GM10266 (cell line): ENCODE data around the gene POU3F2.

ENCODE experiments used
- DNase-seq: peaks from one replicate; pipeline ENCODE4 v3.0.0; 2012; ENCODE audit errors: extremely low spot score
- CTCF ChIP-seq: IDR thresholded peaks from 2 replicates; pipeline ENCODE4 v1.5.1; 2012; ENCODE audit warnings: mild to moderate bottlenecking, low read depth; ENCODE audit not compliant: control insufficient read depth, insufficient read depth; ENCODE audit errors: missing control alignments

POU3F2 gene

GRCh38 chr6:98840996-98841513 lies 6.7 kb downstream of the POU3F2 start:
- TF ChIP-seq CTCF = no peak
- no peak for DNase-seq

GRCh38 chr6:98841621-98842341 lies 7.4 kb downstream of the POU3F2 start:
- TF ChIP-seq CTCF = no peak
- no peak for DNase-seq

- no peak for TF ChIP-seq CTCF
- DNase-seq = peak; percentile 22
Observed at GRCh38 chr6:98842342-98843180, 8.2 kb downstream of the POU3F2 start.

- peak; percentile 25 for DNase-seq
- no peak for TF ChIP-seq CTCF
Observed at GRCh38 chr6:98843271-98844243, 9.2 kb downstream of the POU3F2 start.

GRCh38 chr6:98844244-98845210 lies 10.2 kb downstream of the POU3F2 start:
- no peak for TF ChIP-seq CTCF
- peak; percentile 36 for DNase-seq
